Activated naive CD4-positive, alpha-beta T cell treated with anti-CD3 and anti-CD28 coated beads, Interleukin-2, amount 50 U/mL, for 72 hours (primary cell): Measurements from ENCODE around the gene FOXP4. TPM values are rescaled to one million over a fixed set of nuclear protein-coding genes. Genes with fewer than 3 reads are reported as not detected.
A peak's percentile ranks its signal among the peaks of the same experiment; 100 is the strongest.

Experiments
- ATAC-seq, 2 donors: fragments of 150-1000 bp; cut with Tn5 transposase; 2 replicates each; pipeline ENCODE4 v1.10.0; 2021; ENCODE audit warnings: mild to moderate bottlenecking in 2 of 2, moderate library complexity in 2 of 2
- DNase-seq, 2 donors: peaks; one replicate each; pipeline ENCODE4 v3.0.0; 2021 to 2022; ENCODE audit warnings: low spot score in 2 of 2
- H3K27ac Mint-ChIP-seq, 2 donors: one replicate each; pipeline ENCODE4 v1.8.0; 2022; ENCODE audit warnings: mild to moderate bottlenecking in 2 of 2, mixed read lengths in 2 of 2
- H3K36me3 Mint-ChIP-seq, 2 donors: one replicate each; pipeline ENCODE4 v1.8.0; 2022; ENCODE audit warnings: mixed read lengths in 2 of 2
- H3K9me3 Mint-ChIP-seq, 2 donors: one replicate each; pipeline ENCODE4 v1.8.0; 2022; ENCODE audit warnings: mixed read lengths in 2 of 2
- total RNA-seq, 2 donors: library from RNA; stranded (reverse); gene quantifications; one replicate each; pipeline ENCODE4 v1.2.3, GENCODE V29; 2022

Gene FOXP4
- total RNA-seq, 2 donors from 2014 or later = 3.7 to 17.4 TPM

DNA sequence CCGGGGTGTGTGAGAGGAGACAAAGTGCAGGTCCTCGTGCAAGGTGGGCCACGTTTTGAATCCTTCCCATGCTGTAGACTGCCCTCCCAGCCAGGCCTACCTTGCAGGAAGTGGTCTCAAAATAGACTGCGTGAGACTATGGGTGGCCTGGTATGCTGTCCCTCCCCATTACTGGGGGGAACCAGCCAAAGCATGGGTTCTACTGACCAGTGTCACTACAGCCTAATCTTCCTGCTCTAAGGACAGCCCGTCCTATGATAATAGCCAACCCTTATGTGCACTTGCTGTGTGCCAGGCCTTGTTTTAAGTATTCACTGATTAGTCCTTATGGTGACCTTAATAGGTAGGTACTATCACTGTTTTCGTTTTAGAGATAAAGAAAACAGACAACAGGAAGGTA, 38.0 kb downstream of the FOXP4 start:
- no peak for ATAC-seq
- H3K9me3 Mint-ChIP-seq = no peaks in the 10 kb centered on the region
- H3K36me3 Mint-ChIP-seq = no peaks in the 10 kb centered on the region
- no peak for DNase-seq
- no peak overlapping the region for H3K27ac Mint-ChIP-seq

DNA sequence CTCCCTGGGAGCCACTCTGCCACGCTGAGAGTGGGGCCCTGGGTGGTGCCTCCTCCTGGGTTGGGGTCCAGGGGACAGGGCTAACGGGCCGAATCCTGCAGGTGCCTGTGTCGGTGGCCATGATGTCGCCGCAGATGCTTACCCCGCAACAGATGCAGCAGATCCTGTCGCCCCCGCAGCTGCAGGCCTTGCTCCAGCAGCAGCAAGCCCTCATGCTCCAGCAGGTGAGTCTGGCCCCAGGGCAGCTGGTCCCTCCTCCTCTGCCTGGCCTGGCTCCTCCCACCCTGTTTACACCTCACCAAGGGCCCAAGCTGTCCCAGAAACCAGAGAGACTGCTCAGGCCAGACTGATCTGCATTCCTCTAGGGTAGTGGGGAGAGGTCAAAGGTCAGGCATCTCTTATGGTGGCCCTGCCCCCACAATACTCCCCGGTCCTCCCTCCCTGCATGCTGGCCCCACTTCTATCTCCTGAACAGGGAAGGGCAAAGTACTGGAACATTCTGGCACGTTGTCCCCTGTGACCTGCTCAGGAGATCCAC, 38.6 kb downstream of the FOXP4 start:
- no peak for DNase-seq
- Mint-ChIP-seq H3K36me3 (no peaks in the 10 kb centered on the region), H3K27ac (no peak overlapping the region), H3K9me3 (no peaks in the 10 kb centered on the region)
- no peak for ATAC-seq

DNA sequence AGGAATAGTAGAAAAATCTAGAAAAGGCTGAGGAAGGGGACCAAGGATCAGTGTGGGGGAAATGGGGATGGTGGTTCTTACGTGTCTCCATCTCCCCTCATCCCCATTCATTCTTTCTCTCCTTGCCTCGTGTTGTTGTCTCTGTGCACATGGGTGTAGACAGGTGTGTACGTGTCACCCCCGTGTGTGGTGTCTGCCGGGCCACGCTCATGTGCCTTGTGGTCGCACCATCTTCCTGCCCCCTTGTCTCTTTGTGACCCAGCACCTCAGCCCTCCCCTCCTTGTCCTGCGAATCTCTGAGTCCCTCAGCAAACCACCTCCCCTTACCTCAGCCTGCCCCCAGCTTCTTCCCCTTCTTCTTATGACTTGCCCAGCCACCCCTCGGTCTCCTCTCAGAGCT, 39.4 kb downstream of the FOXP4 start:
- ATAC-seq (no peak), DNase-seq (no peak)
- Mint-ChIP-seq H3K9me3 (no peaks in the 10 kb centered on the region), H3K27ac (peak overlapping the region in 1 of 2 donors; percentile 41), H3K36me3 (no peaks in the 10 kb centered on the region)

DNA sequence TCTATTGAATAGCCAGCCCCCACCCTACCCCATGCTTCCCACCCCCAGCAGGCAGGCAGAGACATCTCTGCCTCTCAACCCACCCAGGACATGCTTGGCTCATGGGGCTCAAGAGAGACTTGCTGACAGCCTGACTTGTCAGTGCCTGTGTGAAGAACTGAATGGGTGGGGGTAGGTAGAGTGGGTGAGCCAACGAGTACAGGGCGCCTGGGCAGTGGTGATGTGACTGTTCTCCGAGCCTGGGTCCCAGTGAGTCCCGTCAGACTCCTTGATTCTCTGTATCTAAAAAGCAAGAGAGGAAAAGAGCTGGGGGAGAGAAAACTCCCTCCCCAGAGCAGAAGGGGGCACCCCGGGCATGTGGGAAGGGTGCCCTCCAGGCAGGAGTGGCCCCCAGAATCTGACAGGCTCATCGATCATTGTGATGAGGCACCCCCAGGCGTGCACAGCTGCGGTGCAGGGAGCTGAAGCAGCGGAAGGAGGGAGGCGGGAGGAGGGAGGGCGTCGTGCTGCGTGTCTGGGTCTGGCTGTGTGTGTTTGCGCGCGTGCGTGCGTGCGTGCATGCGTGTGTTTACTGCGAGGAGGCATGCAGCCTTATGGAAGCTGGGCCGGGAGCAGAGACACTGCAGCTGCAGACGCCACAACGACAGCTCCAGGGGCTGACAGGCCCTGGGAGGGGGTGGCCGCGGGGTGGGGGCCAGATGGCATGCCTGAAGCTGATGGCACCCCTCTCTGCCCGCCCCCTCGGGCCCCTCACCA, 40.2 kb downstream of the FOXP4 start:
- no peaks in the 10 kb centered on the region for H3K36me3 Mint-ChIP-seq
- ATAC-seq (no peak), DNase-seq (no peak)
- no peaks in the 10 kb centered on the region for H3K9me3 Mint-ChIP-seq
- H3K27ac Mint-ChIP-seq = peak overlapping the region in 1 of 2 donors; percentile 41

DNA sequence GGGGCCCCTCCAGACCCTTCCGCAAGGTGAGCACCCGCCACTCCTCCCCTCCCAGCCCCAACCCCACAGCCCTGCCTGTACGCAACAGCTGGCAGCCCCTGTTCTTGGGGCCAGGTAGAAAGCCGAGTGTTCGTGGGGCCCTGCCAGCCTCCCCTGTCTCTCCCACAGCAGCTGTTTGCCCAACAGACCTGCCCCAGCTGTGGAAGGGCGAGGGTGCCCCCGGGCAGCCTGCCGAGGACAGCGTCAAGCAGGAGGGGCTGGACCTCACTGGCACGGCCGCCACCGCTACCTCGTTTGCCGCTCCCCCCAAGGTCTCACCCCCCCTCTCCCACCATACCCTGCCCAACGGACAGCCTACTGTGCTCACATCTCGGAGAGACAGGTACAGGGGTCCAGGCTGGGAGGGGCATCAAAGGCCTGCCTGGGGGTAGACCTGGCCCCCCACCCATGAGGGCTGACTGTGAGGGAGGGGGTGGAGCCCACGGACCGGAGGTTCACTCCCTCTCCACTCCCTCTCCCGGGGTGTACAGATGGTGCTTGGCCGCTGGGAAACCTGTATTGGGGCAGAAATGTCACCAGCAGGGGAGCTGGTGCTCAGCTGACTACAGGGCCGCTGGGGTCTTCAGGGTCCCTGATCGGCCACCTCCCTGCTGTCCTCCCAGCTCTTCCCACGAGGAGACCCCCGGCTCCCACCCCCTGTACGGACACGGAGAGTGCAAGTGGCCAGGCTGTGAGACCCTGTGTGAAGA, 41.1 kb downstream of the FOXP4 start:
- DNase-seq = no peak
- no peak for ATAC-seq
- H3K9me3 Mint-ChIP-seq = no peaks in the 10 kb centered on the region
- H3K36me3 Mint-ChIP-seq = no peaks in the 10 kb centered on the region
- no peak overlapping the region for H3K27ac Mint-ChIP-seq

DNA sequence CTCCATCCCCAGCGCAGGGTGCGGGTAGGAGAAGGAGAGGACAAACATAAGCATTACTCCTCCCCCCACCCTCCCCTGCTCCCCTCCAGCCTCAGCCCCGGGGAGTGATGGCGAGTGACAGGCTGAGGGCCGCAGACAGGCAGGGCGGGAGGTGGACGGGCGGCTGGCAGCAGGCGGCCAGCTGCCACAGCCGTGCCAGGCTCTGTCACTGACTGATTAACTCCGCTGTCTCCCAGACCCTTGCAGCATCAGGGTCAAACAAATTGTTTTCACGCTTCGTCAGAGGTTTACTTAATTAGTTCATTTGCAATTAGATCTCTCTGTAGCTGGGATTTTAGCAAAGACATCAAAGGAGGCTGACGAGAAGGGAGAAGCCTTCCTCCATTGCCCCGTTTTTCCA, 41.9 kb downstream of the FOXP4 start:
- Mint-ChIP-seq H3K36me3 (no peaks in the 10 kb centered on the region), H3K27ac (no peak overlapping the region), H3K9me3 (no peaks in the 10 kb centered on the region)
- ATAC-seq (no peak), DNase-seq (no peak)

DNA sequence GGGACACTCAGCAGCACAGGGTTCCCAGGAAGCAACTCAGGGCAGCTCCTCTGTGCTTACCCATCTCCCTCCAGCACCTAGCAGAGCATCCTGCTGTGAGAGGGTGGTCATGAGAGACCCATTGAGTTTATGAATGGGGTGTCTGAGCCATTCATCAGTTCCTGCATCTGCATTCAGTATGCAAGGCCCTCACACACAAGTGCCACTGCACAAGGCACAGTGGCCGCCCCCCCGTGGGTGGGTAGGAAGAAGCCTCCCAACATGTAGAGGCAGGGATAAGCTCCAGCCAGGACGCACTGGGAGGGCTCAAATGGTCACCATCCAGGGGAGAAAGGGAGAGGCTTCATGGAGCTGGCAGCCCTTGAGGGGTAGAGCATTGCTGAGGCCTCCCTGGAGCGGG, 43.0 kb downstream of the FOXP4 start:
- no peak for ATAC-seq
- Mint-ChIP-seq H3K9me3 (no peaks in the 10 kb centered on the region), H3K36me3 (no peaks in the 10 kb centered on the region), H3K27ac (no peak overlapping the region)
- no peak for DNase-seq

DNA sequence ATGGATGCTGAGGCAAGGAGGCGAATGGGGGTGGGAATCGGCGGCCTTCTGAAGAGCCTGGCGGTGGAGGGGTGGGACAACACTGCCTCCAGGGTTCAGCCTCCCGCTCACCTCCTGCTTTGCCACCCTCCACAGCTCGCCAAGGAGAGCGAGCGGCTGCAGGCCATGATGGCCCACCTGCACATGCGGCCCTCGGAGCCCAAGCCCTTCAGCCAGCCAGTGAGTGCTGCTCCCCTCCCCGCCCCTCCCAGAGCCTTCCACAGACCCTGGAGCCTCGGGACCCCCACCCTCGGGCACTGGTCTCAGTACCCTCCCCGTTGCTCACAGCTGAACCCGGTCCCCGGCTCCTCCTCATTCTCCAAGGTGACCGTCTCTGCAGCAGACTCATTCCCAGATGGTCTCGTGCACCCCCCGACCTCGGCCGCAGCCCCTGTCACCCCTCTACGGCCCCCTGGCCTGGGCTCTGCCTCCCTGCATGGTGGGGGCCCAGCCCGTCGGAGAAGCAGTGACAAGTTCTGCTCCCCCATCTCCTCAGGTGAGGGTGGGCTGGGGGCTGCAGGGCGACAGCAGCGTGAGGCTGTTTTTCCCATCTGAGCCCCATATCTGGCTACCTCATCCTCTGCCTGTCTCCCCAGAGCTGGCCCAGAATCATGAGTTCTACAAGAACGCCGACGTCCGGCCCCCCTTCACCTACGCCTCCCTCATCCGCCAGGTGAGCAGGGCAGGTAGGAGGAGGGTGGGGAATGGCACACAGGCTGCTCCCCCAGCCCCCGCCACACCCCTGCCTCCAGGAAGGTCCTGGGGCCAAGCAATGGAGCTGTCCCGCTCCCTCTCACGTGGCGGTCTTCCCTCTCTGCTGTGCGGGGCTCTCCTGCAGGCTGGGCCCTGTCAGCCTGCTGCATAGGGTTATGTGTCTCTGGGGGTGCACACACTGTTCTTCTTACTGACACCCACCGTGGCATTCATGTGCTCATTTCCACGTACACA, 43.7 kb downstream of the FOXP4 start:
- DNase-seq = no peak
- Mint-ChIP-seq H3K27ac (no peak overlapping the region), H3K36me3 (no peaks in the 10 kb centered on the region), H3K9me3 (no peaks in the 10 kb centered on the region)
- no peak for ATAC-seq

DNA sequence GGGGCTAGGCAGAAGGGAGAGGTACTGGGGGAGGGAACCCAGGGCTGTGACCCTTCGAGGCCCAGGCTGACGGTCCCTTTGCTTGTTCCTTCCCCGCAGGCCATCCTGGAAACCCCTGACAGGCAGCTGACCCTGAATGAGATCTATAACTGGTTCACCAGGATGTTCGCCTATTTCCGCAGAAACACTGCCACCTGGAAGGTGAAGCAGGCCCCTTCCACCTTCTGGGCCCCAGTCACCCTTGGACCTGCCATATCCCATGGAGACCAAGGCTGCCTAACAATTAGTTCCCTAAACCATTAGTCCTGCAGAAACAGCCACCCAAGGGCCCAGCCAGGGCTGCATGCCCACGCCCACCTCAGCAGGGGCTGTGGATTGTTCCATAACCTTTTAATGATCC, 44.9 kb downstream of the FOXP4 start:
- ATAC-seq (no peak), DNase-seq (no peak)
- Mint-ChIP-seq H3K27ac (no peak overlapping the region), H3K9me3 (no peaks in the 10 kb centered on the region), H3K36me3 (no peaks in the 10 kb centered on the region)

DNA sequence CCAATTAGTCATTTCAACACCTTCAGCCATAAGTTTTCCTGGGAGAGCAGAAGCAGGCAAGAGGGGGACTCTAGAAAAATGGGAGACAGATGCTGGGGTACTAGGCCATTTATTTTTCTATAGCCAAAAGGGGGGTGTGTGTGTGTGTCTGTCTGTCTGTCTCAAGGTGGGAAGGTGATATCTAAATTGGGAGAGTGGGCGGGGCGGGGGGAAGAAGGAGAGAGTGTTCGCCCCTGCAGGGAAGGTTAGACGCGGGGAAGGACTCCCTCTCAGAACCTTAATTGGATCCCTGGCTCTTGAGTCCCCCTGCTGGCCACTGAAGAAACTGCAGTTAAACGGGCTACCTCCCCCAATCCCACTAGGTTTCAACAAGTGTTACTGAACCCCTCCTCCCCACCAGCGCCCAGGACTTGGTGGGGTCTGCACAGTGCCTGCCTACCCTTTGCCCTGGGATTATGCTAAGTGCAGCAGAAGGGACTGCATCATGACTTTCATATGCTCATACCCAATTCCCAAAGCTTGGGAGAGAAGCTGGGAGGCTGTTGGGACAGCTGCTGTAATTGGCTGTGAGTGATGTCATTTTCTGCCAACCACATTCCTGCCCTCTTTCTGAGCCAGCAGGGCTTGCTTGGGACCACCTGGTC, 45.8 kb downstream of the FOXP4 start:
- no peaks in the 10 kb centered on the region for H3K36me3 Mint-ChIP-seq
- ATAC-seq (peak; percentile 76), DNase-seq (peak in 1 of 2 donors; percentile 83)
- no peaks in the 10 kb centered on the region for H3K9me3 Mint-ChIP-seq
- H3K27ac Mint-ChIP-seq = no peak overlapping the region

DNA sequence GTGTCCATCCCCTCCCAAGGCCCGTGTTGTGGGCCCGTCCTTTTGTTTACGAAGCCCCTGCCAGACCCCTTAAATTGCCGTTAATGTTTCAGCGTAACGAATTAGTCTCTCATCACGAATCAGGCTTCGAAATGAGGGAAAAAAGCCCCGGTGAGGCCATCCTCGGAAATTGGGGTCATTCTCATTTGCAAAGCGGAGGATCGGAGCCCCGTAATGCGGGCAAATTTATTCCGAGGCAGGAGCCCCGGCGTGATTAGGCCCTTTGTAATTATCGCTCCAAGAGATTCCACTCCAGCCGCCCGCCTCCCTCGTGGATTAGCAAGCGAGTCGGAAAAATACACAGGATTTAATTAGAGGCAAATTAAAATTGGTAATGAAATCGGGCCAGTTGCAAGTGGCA, 47.2 kb downstream of the FOXP4 start:
- H3K9me3 Mint-ChIP-seq = no peaks in the 10 kb centered on the region
- ATAC-seq (no peak), DNase-seq (no peak)
- H3K27ac Mint-ChIP-seq = no peak overlapping the region
- H3K36me3 Mint-ChIP-seq = no peaks in the 10 kb centered on the region

DNA sequence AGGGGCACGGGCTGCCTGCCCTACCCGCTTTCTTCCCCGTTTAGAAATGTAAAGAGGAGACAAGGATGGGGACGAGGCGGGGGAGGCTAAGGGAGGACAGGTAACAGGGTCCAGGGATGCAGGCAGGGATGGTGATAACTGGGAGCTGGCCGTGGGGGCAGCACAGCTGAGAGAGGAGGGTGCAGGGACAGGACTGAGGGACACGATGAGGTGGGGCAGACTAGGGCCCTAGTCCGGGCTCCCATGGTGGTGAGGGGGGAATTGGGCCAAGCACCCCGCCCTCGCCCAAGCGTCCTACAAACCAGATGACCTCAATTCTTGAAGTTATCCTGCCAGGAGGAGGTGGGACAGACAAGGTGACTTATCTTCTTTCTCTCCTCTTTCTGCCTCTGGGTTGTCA, 47.7 kb downstream of the FOXP4 start:
- no peaks in the 10 kb centered on the region for H3K9me3 Mint-ChIP-seq
- no peaks in the 10 kb centered on the region for H3K36me3 Mint-ChIP-seq
- DNase-seq (no peak), ATAC-seq (no peak)
- H3K27ac Mint-ChIP-seq = no peak overlapping the region

DNA sequence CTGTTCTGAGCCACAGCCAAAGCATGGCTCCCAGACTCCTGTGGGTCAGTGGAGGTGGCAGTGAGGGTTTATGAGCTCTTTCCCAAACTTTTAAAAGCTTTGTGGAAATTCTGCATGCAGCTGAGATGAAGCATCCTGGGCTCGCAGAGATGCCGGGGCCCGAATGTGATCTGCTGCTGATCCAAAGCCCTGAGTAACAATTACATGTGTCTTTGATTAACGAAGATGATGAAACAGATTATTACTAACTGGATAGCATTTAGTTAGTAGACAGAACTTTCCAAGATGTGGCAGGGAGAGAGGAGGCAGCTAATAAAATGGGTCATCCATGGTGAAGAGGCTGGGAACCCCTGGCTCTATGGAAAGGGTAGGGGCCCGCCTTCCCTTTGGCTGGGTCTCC, 48.1 kb downstream of the FOXP4 start:
- H3K9me3 Mint-ChIP-seq = no peaks in the 10 kb centered on the region

DNA sequence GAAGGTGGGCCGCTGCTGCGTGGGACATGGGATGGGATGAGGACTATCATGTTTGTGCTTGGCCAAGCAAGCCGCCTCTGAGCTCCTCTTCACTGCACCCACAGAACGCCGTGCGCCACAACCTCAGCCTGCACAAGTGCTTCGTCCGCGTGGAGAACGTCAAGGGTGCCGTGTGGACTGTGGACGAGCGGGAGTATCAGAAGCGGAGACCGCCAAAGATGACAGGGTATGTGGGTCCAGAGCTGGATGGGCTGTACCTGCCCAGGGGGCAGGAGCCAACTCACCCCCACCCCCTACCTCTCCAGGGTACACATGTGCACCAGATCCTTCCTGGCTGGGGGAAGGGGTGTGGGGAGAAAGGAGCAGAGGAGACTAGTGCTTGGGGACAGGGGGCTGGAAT, 48.6 kb downstream of the FOXP4 start:
- Mint-ChIP-seq H3K27ac (no peak overlapping the region), H3K9me3 (no peaks in the 10 kb centered on the region), H3K36me3 (no peaks in the 10 kb centered on the region)
- DNase-seq (no peak), ATAC-seq (no peak)

More for the DNA sequence above, 48.1 kb downstream of the FOXP4 start:
- no peak for ATAC-seq
- H3K36me3 Mint-ChIP-seq = no peaks in the 10 kb centered on the region
- no peak overlapping the region for H3K27ac Mint-ChIP-seq
- DNase-seq = no peak

DNA sequence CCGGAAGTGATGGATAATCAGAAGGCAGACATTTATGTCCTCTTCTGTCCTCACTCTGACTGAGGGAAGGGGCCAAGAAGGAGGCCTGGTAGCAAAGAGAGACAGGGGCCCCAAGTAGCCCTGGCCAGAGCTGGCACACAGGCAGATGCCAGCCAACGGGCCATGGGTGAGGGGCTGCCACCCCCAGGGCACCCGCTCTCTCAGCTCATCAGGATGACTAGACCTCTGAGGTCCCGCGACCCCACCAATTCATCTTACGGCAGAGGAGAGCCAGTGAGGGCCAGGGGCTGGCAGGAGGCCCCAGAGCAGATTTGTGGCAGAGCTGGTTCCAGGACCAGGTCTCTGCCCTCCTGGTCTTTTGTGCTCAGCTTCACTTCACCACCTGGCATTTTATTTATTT, 49.0 kb downstream of the FOXP4 start:
- no peak overlapping the region for H3K27ac Mint-ChIP-seq
- no peaks in the 10 kb centered on the region for H3K36me3 Mint-ChIP-seq
- H3K9me3 Mint-ChIP-seq = no peaks in the 10 kb centered on the region
- DNase-seq (no peak), ATAC-seq (no peak)

DNA sequence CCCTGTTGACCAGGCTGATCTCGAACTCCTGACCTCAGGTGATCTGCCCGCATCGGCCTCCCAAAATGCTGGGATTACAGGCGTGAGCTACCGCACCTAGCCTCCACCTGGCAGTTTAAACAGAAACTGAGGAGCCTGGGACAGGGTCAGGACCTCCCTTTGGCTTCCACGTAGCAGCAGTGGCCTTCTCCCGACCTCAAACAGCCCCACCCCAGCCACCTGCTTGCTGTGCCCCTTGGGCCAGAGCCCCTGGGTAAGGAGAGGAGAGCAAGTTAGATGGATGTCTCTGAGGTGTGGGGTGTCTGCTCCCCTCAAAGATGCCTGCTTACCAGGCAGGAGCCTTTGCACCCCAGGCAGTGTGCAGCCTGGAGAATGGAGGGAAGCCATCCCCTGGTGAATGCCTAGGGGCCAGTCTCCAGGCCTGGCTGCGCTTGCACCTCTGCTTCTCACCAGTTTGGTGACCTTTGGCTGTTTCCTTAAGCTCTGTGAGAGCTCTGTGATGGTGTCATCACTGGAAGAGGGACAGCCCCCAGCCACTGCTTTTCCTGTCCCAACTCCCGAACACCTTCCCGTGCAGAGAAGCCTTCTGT, 50.0 kb downstream of the FOXP4 start:
- Mint-ChIP-seq H3K9me3 (no peaks in the 10 kb centered on the region), H3K36me3 (no peaks in the 10 kb centered on the region), H3K27ac (no peak overlapping the region)
- DNase-seq (no peak), ATAC-seq (no peak)
